ENCODE measurements around the gene ADARB1. TPM values are rescaled to one million over a fixed set of nuclear protein-coding genes. Genes with fewer than 3 reads are reported as not detected.

ADARB1 gene
- total and polyA plus RNA-seq, 2 of the 8 experiments (the other 6 are each of a cell fraction or from before 2014, with no cell fraction given) = 4.7 to 14.9 TPM

- no peak overlapping the region for H4K5ac ChIP-seq (ENCODE audit: insufficient read length, low read depth, low read length)
- no peak overlapping the region for H2BK20ac ChIP-seq (ENCODE audit: low read length)
- H4K91ac ChIP-seq (replicated peaks; ENCODE audit: insufficient read length, low read length) = no peak overlapping the region
- no peak overlapping the region for H3K4me3 ChIP-seq (ENCODE audit: extremely low read depth in 1 of 4, insufficient read depth in 2 of 4, low read depth in 3 of 4, low read length in 4 of 4)
- H3K23me2 ChIP-seq (ENCODE audit: low read depth, low read length) = no peaks in the 10 kb centered on the region
- H2BK5ac ChIP-seq (ENCODE audit: low read depth, low read length) = no peak overlapping the region
- no peak overlapping the region for H2BK15ac ChIP-seq (ENCODE audit: low read length)
- no peak overlapping the region for H3K23ac ChIP-seq (ENCODE audit: insufficient read length)
- no peak overlapping the region for H3K27ac ChIP-seq (ENCODE audit: low read depth, low read length)
- H3K79me1 ChIP-seq (ENCODE audit: low read depth, low read length) = no peaks in the 10 kb centered on the region
- ChIA-PET CTCF (ENCODE audit: partially characterized antibody) (interaction anchor here (0.8 to 8.5 kb wide), 25 partner anchors 8 to 689 kb away, joined by 3 to 144 read pairs (median 18); no protein-coding TSS in a partner anchor), POLR2A (ENCODE audit: partially characterized antibody) (interaction anchor here (1.5 kb wide), 1 partner anchor 150 kb away, joined by 6 read pairs; no protein-coding TSS in a partner anchor)
- H3K4me1 ChIP-seq (replicated peaks in 1 of 4; ENCODE audit: control insufficient read depth in 3 of 4, insufficient read depth in 4 of 4, low read length in 3 of 4) = no peaks in the 10 kb centered on the region
- DNase-seq (ENCODE audit: low read depth in 1 of 2, low spot score in 2 of 2) (no peak), FAIRE-seq (no peak)
- H3K79me2 ChIP-seq (ENCODE audit: control insufficient read depth in 1 of 2, insufficient read depth in 2 of 2, low read length in 2 of 2) = no peaks in the 10 kb centered on the region
- H3K9ac ChIP-seq (replicated peaks in 1 of 4; ENCODE audit: extremely low read depth in 1 of 4, low read depth in 3 of 4, low read length in 3 of 4) = no peak overlapping the region
- TF ChIP-seq, protein P1, sequence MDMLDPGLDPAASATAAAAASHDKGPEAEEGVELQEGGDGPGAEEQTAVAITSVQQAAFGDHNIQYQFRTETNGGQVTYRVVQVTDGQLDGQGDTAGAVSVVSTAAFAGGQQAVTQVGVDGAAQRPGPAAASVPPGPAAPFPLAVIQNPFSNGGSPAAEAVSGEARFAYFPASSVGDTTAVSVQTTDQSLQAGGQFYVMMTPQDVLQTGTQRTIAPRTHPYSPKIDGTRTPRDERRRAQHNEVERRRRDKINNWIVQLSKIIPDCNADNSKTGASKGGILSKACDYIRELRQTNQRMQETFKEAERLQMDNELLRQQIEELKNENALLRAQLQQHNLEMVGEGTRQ (IDR thresholded peaks at IDR 0.05; ENCODE audit: low read length) = no peak
- no peak for TF ChIP-seq EP300 (IDR thresholded peaks at IDR 0.05; ENCODE audit: borderline replicate concordance in 1 of 2, low read depth in 2 of 2, low read length in 2 of 2)
- TF ChIP-seq TAF7 (optimal IDR thresholded peaks at IDR 0.05; ENCODE audit: borderline replicate concordance, low read depth, low read length) = no peak
- TF ChIP-seq BACH1 (IDR thresholded peaks at IDR 0.05; ENCODE audit: low read length) = no peak
- no peak for TF ChIP-seq RBBP5 (IDR thresholded peaks at IDR 0.05; ENCODE audit: borderline replicate concordance, low read depth, low read length)
- no peak for TF ChIP-seq TBP (IDR thresholded peaks at IDR 0.05; ENCODE audit: low read depth, low read length)
- no peak for TF ChIP-seq YY1 (IDR thresholded peaks at IDR 0.05; ENCODE audit: low read depth, low read length)
- no peak for TF ChIP-seq GABPA (IDR thresholded peaks at IDR 0.05; ENCODE audit: borderline replicate concordance, insufficient read depth, low read length)
- TF ChIP-seq SP1 (IDR thresholded peaks at IDR 0.05; ENCODE audit: low read depth, low read length) = no peak
- TF ChIP-seq POLR2A (IDR thresholded peaks at IDR 0.05; ENCODE audit: control extremely low read depth in 1 of 2, low read depth in 2 of 2, low read length in 2 of 2) = no peak
- no peak for TF ChIP-seq CEBPB (IDR thresholded peaks at IDR 0.05; ENCODE audit: low read depth, low read length)
- no peak overlapping the region for H2AFZ ChIP-seq (ENCODE audit: low read length)
- no peak overlapping the region for H3K4ac ChIP-seq (replicated peaks; ENCODE audit: insufficient read length, low read depth, low read length)
- H2BK120ac ChIP-seq (replicated peaks; ENCODE audit: low read depth, low read length) = no peak overlapping the region
- no peak overlapping the region for H2AK5ac ChIP-seq (ENCODE audit: low read depth, low read length)
- H4K8ac ChIP-seq (ENCODE audit: extremely low read depth, insufficient read depth, low read length) = no peak overlapping the region
- no peaks in the 10 kb centered on the region for H3K36me3 ChIP-seq (ENCODE audit: control insufficient read depth in 2 of 4, insufficient read depth in 4 of 4, low read length in 3 of 4)
- H3K56ac ChIP-seq (replicated peaks; ENCODE audit: insufficient read length, low read depth, low read length) = no peak overlapping the region
- no peak overlapping the region for H2BK12ac ChIP-seq (ENCODE audit: low read depth, low read length)
- no peaks in the 10 kb centered on the region for H3K9me3 ChIP-seq (ENCODE audit: insufficient read depth in 2 of 2, low read depth in 1 of 2, low read length in 1 of 2)
- no peak overlapping the region for H3K14ac ChIP-seq (ENCODE audit: insufficient read length)
- H4K20me1 ChIP-seq (replicated peaks in 1 of 2; ENCODE audit: control insufficient read depth in 1 of 2, insufficient read depth in 2 of 2, low read length in 2 of 2) = peaks cover 2 to 4% of the 10 kb centered on the region in 2 experiments
- no peak overlapping the region for H3K4me2 ChIP-seq (ENCODE audit: insufficient read depth in 1 of 2, low read depth in 2 of 2, low read length in 2 of 2)
- no peaks in the 10 kb centered on the region for H3K27me3 ChIP-seq (replicated peaks in 1 of 4; ENCODE audit: control insufficient read depth in 3 of 4, extremely low read depth in 1 of 4, insufficient read depth in 3 of 4, low read length in 3 of 4)
- 87% methylated on average over 9 of the region's 9 CpGs; no CpG with 5 or more reads in 1 of the 2 experiments for WGBS, 2 experiments (ENCODE audit: extremely low coverage in 1 of 2, insufficient coverage in 1 of 2, insufficient read length in 1 of 2, insufficient replicate concordance in 2 of 2, low coverage in 1 of 2, low lambda C conversion rate in 2 of 2, missing lambda C conversion rate in 1 of 2)
- no peak overlapping the region for H3K18ac ChIP-seq (ENCODE audit: extremely low read depth, low read length)
Observed at GRCh38 chr21:45135868-45136267, 61.5 kb downstream of the ADARB1 start.

All from H1 (cell line).